IMR-90 (cell line): ENCODE measurements around the gene CD28. TPM values are rescaled to one million over a fixed set of nuclear protein-coding genes. Genes with fewer than 3 reads are reported as not detected.

Experiments used
- ATAC-seq: fragments of 200-7000 bp; cut with Tn5 transposase; 2 replicates; pipeline ENCODE4 v1.9.1; 2020; ENCODE audit warnings: low read depth, mild to moderate bottlenecking, moderate library complexity
- BruUV-seq: library from RNA; stranded (reverse); fragments of 400-500 nt; replicated peaks from 2 replicates; lab custom pipeline; 2021; lab: Mats Ljungman, UMichigan
- CTCF ChIA-PET: fragments of 300-600 bp; formaldehyde crosslinking; extraction: SDS; loops from one replicate; lab custom pipeline; 2021; ENCODE audit warnings: antibody characterized with exemption; lab: Yijun Ruan, JAX
- POLR2A ChIA-PET: fragments of 300-600 bp; sonication (Branson Sonifier 250); formaldehyde crosslinking; loops from one replicate; lab custom pipeline; 2022; ENCODE audit warnings: antibody characterized with exemption; ENCODE audit not compliant: unreplicated experiment; lab: Charles Lee
- DNase-seq: peaks from one replicate; pipeline ENCODE4 v3.0.0; 2013
- H2AFZ ChIP-seq: replicated peaks from 2 replicates; pipeline ENCODE3; 2013; ENCODE audit warnings: low read length, mild to moderate bottlenecking; ENCODE audit not compliant: poor library complexity
- H2AK5ac ChIP-seq: 2 replicates; pipeline ENCODE4 v1.6.1; 2013; ENCODE audit warnings: low read depth, low read length, inconsistent platforms
- H2AK9ac ChIP-seq: replicated peaks from 2 replicates; pipeline ENCODE3; 2013; ENCODE audit warnings: mild to moderate bottlenecking, low read depth, low read length, moderate library complexity; ENCODE audit not compliant: poor library complexity
- H2BK120ac ChIP-seq: 2 replicates; pipeline ENCODE4 v1.6.1; 2013; ENCODE audit warnings: low read depth, low read length, inconsistent platforms
- H2BK15ac ChIP-seq: 3 replicates; pipeline ENCODE4 v1.6.1; 2013; ENCODE audit warnings: low read depth, low read length, inconsistent platforms
- H2BK20ac ChIP-seq: 2 replicates; pipeline ENCODE4 v1.6.1; 2013; ENCODE audit warnings: low read depth, mild to moderate bottlenecking, inconsistent platforms, low read length, moderate library complexity
- H2BK5ac ChIP-seq: 2 replicates; pipeline ENCODE4 v1.6.1; 2013; ENCODE audit warnings: mild to moderate bottlenecking, low read depth, low read length, inconsistent platforms; ENCODE audit not compliant: poor library complexity, severe bottlenecking
- H3K14ac ChIP-seq: replicated peaks from 2 replicates; pipeline ENCODE4 v1.6.1; 2013; ENCODE audit warnings: low read depth, low read length, inconsistent platforms
- H3K18ac ChIP-seq: 2 replicates; pipeline ENCODE4 v1.6.1; 2013; ENCODE audit warnings: low read depth, low read length, control low read depth
- H3K23ac ChIP-seq: 2 replicates; pipeline ENCODE4 v1.6.1; 2013; ENCODE audit warnings: low read depth, low read length, inconsistent platforms
- H3K27ac ChIP-seq: 2 replicates; pipeline ENCODE4 v1.5.1; 2013; ENCODE audit warnings: mild to moderate bottlenecking, control low read depth, low read length; ENCODE audit not compliant: insufficient read depth
- H3K27me3 ChIP-seq: 2 replicates; pipeline ENCODE4 v1.6.1; 2013; ENCODE audit warnings: low read length; ENCODE audit not compliant: control insufficient read depth, insufficient read depth
- H3K36me3 ChIP-seq: 2 replicates; pipeline ENCODE4 v1.6.1; 2013; ENCODE audit warnings: low read length, mixed read lengths; ENCODE audit not compliant: control insufficient read depth, insufficient read depth
- H3K4ac ChIP-seq: 2 replicates; pipeline ENCODE4 v1.6.1; 2013; ENCODE audit warnings: low read depth, low read length, inconsistent platforms
- H3K4me1 ChIP-seq: 2 replicates; pipeline ENCODE4 v1.6.1; 2013; ENCODE audit warnings: low read length, mixed read lengths; ENCODE audit not compliant: control insufficient read depth, insufficient read depth
- H3K4me2 ChIP-seq: 2 replicates; pipeline ENCODE4 v1.6.1; 2013; ENCODE audit warnings: low read depth, mild to moderate bottlenecking, control low read depth, low read length, moderate library complexity
- H3K4me3 ChIP-seq: 2 replicates; pipeline ENCODE4 v1.5.1; 2013; ENCODE audit warnings: low read depth, mild to moderate bottlenecking, control low read depth, low read length, moderate library complexity; ENCODE audit not compliant: insufficient read depth
- H3K56ac ChIP-seq: 2 replicates; pipeline ENCODE4 v1.6.1; 2013; ENCODE audit warnings: low read length, inconsistent platforms; ENCODE audit not compliant: insufficient read depth; ENCODE audit errors: extremely low read depth
- H3K79me1 ChIP-seq, 2 experiments: 2 replicates each; pipeline ENCODE4 v1.6.1; 2013; ENCODE audit warnings: low read length in 2 of 2, inconsistent platforms in 1 of 2, low read depth in 1 of 2
- H3K9ac ChIP-seq: 2 replicates; pipeline ENCODE4 v1.6.1; 2013; ENCODE audit warnings: low read depth, low read length, control low read depth
- H3K9me1 ChIP-seq: 2 replicates; pipeline ENCODE4 v1.6.1; 2013; ENCODE audit warnings: low read length, inconsistent platforms; ENCODE audit not compliant: insufficient read depth
- H3K9me3 ChIP-seq: 2 replicates; pipeline ENCODE4 v1.6.1; 2013; ENCODE audit warnings: low read length; ENCODE audit not compliant: control insufficient read depth, insufficient read depth
- H4K20me1 ChIP-seq: 2 replicates; pipeline ENCODE4 v1.6.1; 2013; ENCODE audit warnings: low read length, inconsistent platforms; ENCODE audit not compliant: insufficient read depth
- H4K5ac ChIP-seq: 2 replicates; pipeline ENCODE4 v1.6.1; 2013; ENCODE audit warnings: mild to moderate bottlenecking, low read depth, low read length, control low read depth
- H4K8ac ChIP-seq, 2 experiments: 2 replicates each; pipeline ENCODE4 v1.6.1; 2013; ENCODE audit warnings: low read depth in 2 of 2, low read length in 2 of 2, control low read depth in 1 of 2, inconsistent platforms in 1 of 2
- H4K91ac ChIP-seq: 2 replicates; pipeline ENCODE4 v1.6.1; 2013; ENCODE audit warnings: low read depth, low read length, inconsistent platforms; ENCODE audit not compliant: insufficient read depth
- BHLHE40 ChIP-seq: fragments of 150-350 bp; IDR thresholded peaks from 2 replicates; pipeline ENCODE4 v1.6.1; 2016; ENCODE audit warnings: mild to moderate bottlenecking, low read depth, low read length
- CEBPB ChIP-seq: IDR thresholded peaks from 2 replicates; pipeline ENCODE4 v1.6.1; 2012; ENCODE audit warnings: low read depth, low read length, improper control_type of control experiment
- CHD1 ChIP-seq: IDR thresholded peaks from 2 replicates; pipeline ENCODE4 v1.6.1; 2012; ENCODE audit warnings: low read depth, low read length, improper control_type of control experiment
- FOS ChIP-seq: fragments of 150-350 bp; IDR thresholded peaks from 2 replicates; pipeline ENCODE4 v1.6.1; 2016; ENCODE audit warnings: low read depth, low read length
- MAFK ChIP-seq: IDR thresholded peaks from 2 replicates; pipeline ENCODE4 v1.6.1; 2012; ENCODE audit warnings: low read depth, low read length, improper control_type of control experiment
- MAZ ChIP-seq: IDR thresholded peaks from 2 replicates; pipeline ENCODE4 v1.6.1; 2012; ENCODE audit warnings: low read depth, mild to moderate bottlenecking, low read length, improper control_type of control experiment, moderate library complexity, borderline replicate concordance
- MXI1 ChIP-seq: IDR thresholded peaks from 2 replicates; pipeline ENCODE4 v1.6.1; 2012; ENCODE audit warnings: low read depth, mild to moderate bottlenecking, low read length, moderate library complexity, borderline replicate concordance
- NFE2L2 ChIP-seq: fragments of 150-350 bp; IDR thresholded peaks from 2 replicates; pipeline ENCODE4 v1.6.1; 2016; ENCODE audit warnings: low read depth, mild to moderate bottlenecking, low read length
- POLR2A ChIP-seq: IDR thresholded peaks from 2 replicates; pipeline ENCODE4 v1.6.1; 2012; ENCODE audit warnings: mild to moderate bottlenecking, low read depth, low read length
- RAD21 ChIP-seq: IDR thresholded peaks from 2 replicates; pipeline ENCODE4 v1.6.1; 2012; ENCODE audit warnings: low read length, improper control_type of control experiment
- RCOR1 ChIP-seq: IDR thresholded peaks from 2 replicates; pipeline ENCODE4 v1.6.1; 2012; ENCODE audit warnings: mild to moderate bottlenecking, low read length, improper control_type of control experiment; ENCODE audit not compliant: insufficient replicate concordance
- RFX5 ChIP-seq: IDR thresholded peaks from 2 replicates; pipeline ENCODE4 v1.8.0; 2012; ENCODE audit warnings: low read depth, mild to moderate bottlenecking, low read length, moderate library complexity
- SMC3 ChIP-seq: fragments of 150-350 bp; IDR thresholded peaks from 2 replicates; pipeline ENCODE4 v1.6.1; 2016; ENCODE audit warnings: low read depth, mild to moderate bottlenecking, antibody characterized with exemption, low read length, moderate library complexity
- dilution Hi-C: fragments of 300-500 bp; cut with HindIII; formaldehyde crosslinking; loops from one replicate; pipeline ENCODE4 v1.14.3; 2018; ENCODE audit warnings: low sequenced_read_pairs; ENCODE audit not compliant: unreplicated experiment
- in situ Hi-C: fragments of 300-500 bp; cut with MboI; formaldehyde crosslinking; loops from 3 replicates; pipeline ENCODE4 v1.14.3; 2019; ENCODE audit warnings: low sequenced_read_pairs, inconsistent platforms, mixed read lengths
- intact Hi-C: fragments of 100-400 bp; cut with micrococcal nuclease; formaldehyde crosslinking; loops from 2 replicates; pipeline ENCODE4 v1.10.0; 2022
- polyA plus RNA-seq, 3 experiments: library from polyadenylated mRNA; depleted of rRNA; stranded (reverse); fragments of >200 nt; gene quantifications; 2 replicates each; pipeline ENCODE4 v1.2.3, GENCODE V29; 2012; ENCODE audit warnings: low replicate concordance in 1 of 3
- total RNA-seq: library from RNA; depleted of rRNA; stranded (reverse); fragments of >200 nt; gene quantifications from 2 replicates; pipeline ENCODE4 v1.2.3, GENCODE V29; 2012
- TF ChIP-seq, protein P1 (sequence below): fragments of 150-350 bp; IDR thresholded peaks from 2 replicates; pipeline ENCODE4 v1.6.1; 2017; ENCODE audit warnings: mild to moderate bottlenecking, antibody characterized with exemption, low read length, low read depth
- TF ChIP-seq, protein P2 (sequence below): fragments of 150-350 bp; IDR thresholded peaks from 2 replicates; pipeline ENCODE4 v1.6.1; 2016; ENCODE audit warnings: low read depth, mild to moderate bottlenecking, low read length, moderate library complexity, borderline replicate concordance
- TF ChIP-seq, protein P3 (sequence below): conservative IDR thresholded peaks from 2 replicates; pipeline ENCODE4 v1.5.1; 2012; ENCODE audit warnings: mild to moderate bottlenecking, low read depth, low read length, improper control_type of control experiment

The CD28 gene
- total and polyA plus RNA-seq, 2 of the 4 experiments (the other 2 are of a cell fraction) = not detected

DNA sequence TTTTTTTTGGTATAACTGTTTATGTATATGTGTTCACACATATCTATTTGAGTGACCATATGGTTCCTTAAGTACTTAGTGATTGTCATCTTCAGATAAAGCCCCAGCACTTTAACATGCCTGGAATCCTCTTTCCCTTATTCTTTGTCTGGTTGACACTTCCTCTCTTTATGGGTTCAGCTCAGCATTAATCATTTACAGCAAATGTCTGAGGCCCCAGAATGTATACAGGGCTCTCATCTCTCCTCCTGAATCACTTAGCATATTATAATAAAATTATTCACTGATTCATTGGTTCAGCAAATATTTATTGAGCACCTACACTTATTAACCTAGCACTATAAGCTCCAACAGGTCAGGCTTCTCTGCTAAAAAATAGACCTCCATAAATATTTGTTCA lies 43.5 kb upstream of the CD28 start:
- no peak overlapping the region for H3K18ac ChIP-seq
- TF ChIP-seq POLR2A = no peak
- TF ChIP-seq, protein P1, sequence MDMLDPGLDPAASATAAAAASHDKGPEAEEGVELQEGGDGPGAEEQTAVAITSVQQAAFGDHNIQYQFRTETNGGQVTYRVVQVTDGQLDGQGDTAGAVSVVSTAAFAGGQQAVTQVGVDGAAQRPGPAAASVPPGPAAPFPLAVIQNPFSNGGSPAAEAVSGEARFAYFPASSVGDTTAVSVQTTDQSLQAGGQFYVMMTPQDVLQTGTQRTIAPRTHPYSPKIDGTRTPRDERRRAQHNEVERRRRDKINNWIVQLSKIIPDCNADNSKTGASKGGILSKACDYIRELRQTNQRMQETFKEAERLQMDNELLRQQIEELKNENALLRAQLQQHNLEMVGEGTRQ = no peak
- TF ChIP-seq CEBPB = no peak
- TF ChIP-seq, protein P2, sequence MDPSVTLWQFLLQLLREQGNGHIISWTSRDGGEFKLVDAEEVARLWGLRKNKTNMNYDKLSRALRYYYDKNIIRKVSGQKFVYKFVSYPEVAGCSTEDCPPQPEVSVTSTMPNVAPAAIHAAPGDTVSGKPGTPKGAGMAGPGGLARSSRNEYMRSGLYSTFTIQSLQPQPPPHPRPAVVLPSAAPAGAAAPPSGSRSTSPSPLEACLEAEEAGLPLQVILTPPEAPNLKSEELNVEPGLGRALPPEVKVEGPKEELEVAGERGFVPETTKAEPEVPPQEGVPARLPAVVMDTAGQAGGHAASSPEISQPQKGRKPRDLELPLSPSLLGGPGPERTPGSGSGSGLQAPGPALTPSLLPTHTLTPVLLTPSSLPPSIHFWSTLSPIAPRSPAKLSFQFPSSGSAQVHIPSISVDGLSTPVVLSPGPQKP = no peak
- no peak for TF ChIP-seq MAFK
- TF ChIP-seq FOS = no peak
- TF ChIP-seq MXI1 = no peak
- TF ChIP-seq BHLHE40 = no peak
- no peak for TF ChIP-seq CHD1
- no peak for TF ChIP-seq RAD21
- TF ChIP-seq MAZ = no peak
- no peak for TF ChIP-seq RCOR1
- no peak for TF ChIP-seq RFX5
- TF ChIP-seq, protein P3, sequence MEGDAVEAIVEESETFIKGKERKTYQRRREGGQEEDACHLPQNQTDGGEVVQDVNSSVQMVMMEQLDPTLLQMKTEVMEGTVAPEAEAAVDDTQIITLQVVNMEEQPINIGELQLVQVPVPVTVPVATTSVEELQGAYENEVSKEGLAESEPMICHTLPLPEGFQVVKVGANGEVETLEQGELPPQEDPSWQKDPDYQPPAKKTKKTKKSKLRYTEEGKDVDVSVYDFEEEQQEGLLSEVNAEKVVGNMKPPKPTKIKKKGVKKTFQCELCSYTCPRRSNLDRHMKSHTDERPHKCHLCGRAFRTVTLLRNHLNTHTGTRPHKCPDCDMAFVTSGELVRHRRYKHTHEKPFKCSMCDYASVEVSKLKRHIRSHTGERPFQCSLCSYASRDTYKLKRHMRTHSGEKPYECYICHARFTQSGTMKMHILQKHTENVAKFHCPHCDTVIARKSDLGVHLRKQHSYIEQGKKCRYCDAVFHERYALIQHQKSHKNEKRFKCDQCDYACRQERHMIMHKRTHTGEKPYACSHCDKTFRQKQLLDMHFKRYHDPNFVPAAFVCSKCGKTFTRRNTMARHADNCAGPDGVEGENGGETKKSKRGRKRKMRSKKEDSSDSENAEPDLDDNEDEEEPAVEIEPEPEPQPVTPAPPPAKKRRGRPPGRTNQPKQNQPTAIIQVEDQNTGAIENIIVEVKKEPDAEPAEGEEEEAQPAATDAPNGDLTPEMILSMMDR = no peak
- TF ChIP-seq SMC3 = no peak
- TF ChIP-seq NFE2L2 = no peak
- no peak for ATAC-seq
- H3K9me1 ChIP-seq = no peaks in the 10 kb centered on the region
- H2BK15ac ChIP-seq = no peak overlapping the region
- H2BK20ac ChIP-seq = no peak overlapping the region
- H4K8ac ChIP-seq = no peak overlapping the region
- no peaks in the 10 kb centered on the region for H3K9me3 ChIP-seq
- DNase-seq = no peak
- H2AK5ac ChIP-seq = no peak overlapping the region
- H2AFZ ChIP-seq = no peak overlapping the region
- no peak overlapping the region for H2AK9ac ChIP-seq
- H3K4me3 ChIP-seq = no peak overlapping the region
- intact Hi-C loops = no loop called here
- no peak overlapping the region for H2BK120ac ChIP-seq
- dilution Hi-C loops = no loop called here
- H3K23ac ChIP-seq = no peak overlapping the region
- H3K36me3 ChIP-seq = no peaks in the 10 kb centered on the region
- no peaks in the 10 kb centered on the region for H3K4me1 ChIP-seq
- H3K9ac ChIP-seq = no peak overlapping the region
- BruUV-seq = no TSS peak
- H4K5ac ChIP-seq = no peak overlapping the region
- no peak overlapping the region for H3K4me2 ChIP-seq
- CTCF ChIA-PET = no interaction called here
- no peak overlapping the region for H3K56ac ChIP-seq
- H3K4ac ChIP-seq = no peak overlapping the region
- H4K91ac ChIP-seq = no peak overlapping the region
- in situ Hi-C loops = no loop called here
- no peaks in the 10 kb centered on the region for H3K79me1 ChIP-seq
- H3K27ac ChIP-seq = no peak overlapping the region
- POLR2A ChIA-PET = no interaction called here
- no peak overlapping the region for H3K14ac ChIP-seq
- no peaks in the 10 kb centered on the region for H4K20me1 ChIP-seq
- H2BK5ac ChIP-seq = no peak overlapping the region
- peaks cover 1% of the 10 kb centered on the region; the same call in 1 of the 2 replicates for H3K27me3 ChIP-seq
